Mucosa of stomach (tissue), 1 donor: ENCODE data around the gene IL1RAP.

Source experiments
- H3K27me3 ChIP-seq: one replicate; pipeline ENCODE4 v1.7.0; 2013; ENCODE audit warnings: mild to moderate bottlenecking, low read length; ENCODE audit not compliant: control insufficient read depth, insufficient read depth
- H3K36me3 ChIP-seq: one replicate; pipeline ENCODE4 v1.7.0; 2013; ENCODE audit warnings: low read length; ENCODE audit not compliant: control insufficient read depth, insufficient read depth
- H3K4me1 ChIP-seq: one replicate; pipeline ENCODE4 v1.7.0; 2013; ENCODE audit warnings: mild to moderate bottlenecking, low read length; ENCODE audit not compliant: control insufficient read depth, insufficient read depth
- H3K4me3 ChIP-seq: one replicate; pipeline ENCODE4 v1.7.0; 2013; ENCODE audit warnings: low read length
- H3K9ac ChIP-seq: one replicate; pipeline ENCODE4 v1.7.0; 2013; ENCODE audit warnings: mild to moderate bottlenecking, low read length, moderate library complexity
- H3K9me3 ChIP-seq: one replicate; pipeline ENCODE4 v1.7.0; 2013; ENCODE audit warnings: mild to moderate bottlenecking, low read length, moderate library complexity; ENCODE audit not compliant: control insufficient read depth
- donor health status: Pancreatic carcinoma.

The IL1RAP gene

GRCh38 chr3:190533511-190534281 lies 19.8 kb downstream of the IL1RAP start:
- no peaks in the 10 kb centered on the region for H3K9me3 ChIP-seq
- no peak overlapping the region for H3K4me3 ChIP-seq
- H3K36me3 ChIP-seq, result no peaks in the 10 kb centered on the region
- no peak overlapping the region for H3K9ac ChIP-seq
- H3K27me3 ChIP-seq, result no peaks in the 10 kb centered on the region
- H3K4me1 ChIP-seq, result no peaks in the 10 kb centered on the region

- Histone ChIP-seq H3K27me3 (no peaks in the 10 kb centered on the region), H3K9me3 (no peaks in the 10 kb centered on the region), H3K36me3 (no peaks in the 10 kb centered on the region), H3K4me1 (no peaks in the 10 kb centered on the region), H3K4me3 (no peak overlapping the region), H3K9ac (no peak overlapping the region)
These were observed 20.5 kb downstream of the IL1RAP start for GRCh38 chr3:190534386-190534785.

GRCh38 chr3:190534986-190535385 lies 21.1 kb downstream of the IL1RAP start:
- no peaks in the 10 kb centered on the region for H3K27me3 ChIP-seq
- no peak overlapping the region for H3K4me3 ChIP-seq
- H3K4me1 ChIP-seq, result no peaks in the 10 kb centered on the region
- H3K9me3 ChIP-seq, result no peaks in the 10 kb centered on the region
- H3K9ac ChIP-seq, result no peak overlapping the region
- no peaks in the 10 kb centered on the region for H3K36me3 ChIP-seq

GRCh38 chr3:190537146-190537545 lies 23.3 kb downstream of the IL1RAP start:
- Histone ChIP-seq H3K36me3 (no peaks in the 10 kb centered on the region), H3K9ac (no peak overlapping the region), H3K4me1 (no peaks in the 10 kb centered on the region), H3K9me3 (no peaks in the 10 kb centered on the region), H3K4me3 (no peak overlapping the region), H3K27me3 (no peaks in the 10 kb centered on the region)

- no peak overlapping the region for H3K4me3 ChIP-seq
- H3K9me3 ChIP-seq, result no peaks in the 10 kb centered on the region
- H3K9ac ChIP-seq, result no peak overlapping the region
- no peaks in the 10 kb centered on the region for H3K27me3 ChIP-seq
- H3K4me1 ChIP-seq, result no peaks in the 10 kb centered on the region
- H3K36me3 ChIP-seq, result no peaks in the 10 kb centered on the region
These were observed 24.4 kb downstream of the IL1RAP start for GRCh38 chr3:190538288-190538687.

GRCh38 chr3:190539526-190539925 lies 25.6 kb downstream of the IL1RAP start:
- Histone ChIP-seq H3K9me3 (no peaks in the 10 kb centered on the region), H3K4me1 (no peaks in the 10 kb centered on the region), H3K27me3 (no peaks in the 10 kb centered on the region), H3K9ac (no peak overlapping the region), H3K4me3 (no peak overlapping the region), H3K36me3 (no peaks in the 10 kb centered on the region)

GRCh38 chr3:190541008-190541407 lies 27.1 kb downstream of the IL1RAP start:
- H3K4me1 ChIP-seq, result no peaks in the 10 kb centered on the region
- no peaks in the 10 kb centered on the region for H3K27me3 ChIP-seq
- no peak overlapping the region for H3K4me3 ChIP-seq
- no peak overlapping the region for H3K9ac ChIP-seq
- H3K36me3 ChIP-seq, result no peaks in the 10 kb centered on the region
- no peaks in the 10 kb centered on the region for H3K9me3 ChIP-seq

- Histone ChIP-seq H3K4me3 (no peak overlapping the region), H3K36me3 (no peaks in the 10 kb centered on the region), H3K9me3 (no peaks in the 10 kb centered on the region), H3K9ac (no peak overlapping the region), H3K4me1 (no peaks in the 10 kb centered on the region), H3K27me3 (no peaks in the 10 kb centered on the region)
These were observed 27.7 kb downstream of the IL1RAP start for GRCh38 chr3:190541560-190541959.

GRCh38 chr3:190542846-190543245 lies 29.0 kb downstream of the IL1RAP start:
- H3K4me1 ChIP-seq, result no peaks in the 10 kb centered on the region

GRCh38 chr3:190543671-190544070 lies 29.8 kb downstream of the IL1RAP start:
- Histone ChIP-seq H3K9ac (no peak overlapping the region), H3K9me3 (no peaks in the 10 kb centered on the region), H3K36me3 (no peaks in the 10 kb centered on the region), H3K27me3 (no peaks in the 10 kb centered on the region), H3K4me3 (no peak overlapping the region), H3K4me1 (no peaks in the 10 kb centered on the region)

More at GRCh38 chr3:190542846-190543245, 29.0 kb downstream of the IL1RAP start:
- Histone ChIP-seq H3K27me3 (no peaks in the 10 kb centered on the region), H3K4me3 (no peak overlapping the region), H3K36me3 (no peaks in the 10 kb centered on the region), H3K9ac (no peak overlapping the region), H3K9me3 (no peaks in the 10 kb centered on the region)

GRCh38 chr3:190545191-190545590 lies 31.3 kb downstream of the IL1RAP start:
- Histone ChIP-seq H3K4me3 (no peak overlapping the region), H3K9ac (no peak overlapping the region), H3K27me3 (no peaks in the 10 kb centered on the region), H3K36me3 (no peaks in the 10 kb centered on the region), H3K4me1 (no peaks in the 10 kb centered on the region), H3K9me3 (no peaks in the 10 kb centered on the region)

- Histone ChIP-seq H3K9ac (no peak overlapping the region), H3K4me3 (no peak overlapping the region), H3K27me3 (no peaks in the 10 kb centered on the region), H3K9me3 (no peaks in the 10 kb centered on the region), H3K4me1 (no peaks in the 10 kb centered on the region), H3K36me3 (no peaks in the 10 kb centered on the region)
These were observed 33.1 kb downstream of the IL1RAP start for GRCh38 chr3:190546881-190547510.
